ENCODE measurements around the gene KYNU.
"Not testable (repeated sequence)": the region's sequence is repeated elsewhere in the genome, so short reads cannot be mapped to it uniquely, and the experiment has no call there.

Gene KYNU

GRCh38 chr2:143015656-143016055, 138.2 kb downstream of the KYNU start:
- DNase-seq (ENCODE audit: low read depth, low spot score) = no peak

DNA sequence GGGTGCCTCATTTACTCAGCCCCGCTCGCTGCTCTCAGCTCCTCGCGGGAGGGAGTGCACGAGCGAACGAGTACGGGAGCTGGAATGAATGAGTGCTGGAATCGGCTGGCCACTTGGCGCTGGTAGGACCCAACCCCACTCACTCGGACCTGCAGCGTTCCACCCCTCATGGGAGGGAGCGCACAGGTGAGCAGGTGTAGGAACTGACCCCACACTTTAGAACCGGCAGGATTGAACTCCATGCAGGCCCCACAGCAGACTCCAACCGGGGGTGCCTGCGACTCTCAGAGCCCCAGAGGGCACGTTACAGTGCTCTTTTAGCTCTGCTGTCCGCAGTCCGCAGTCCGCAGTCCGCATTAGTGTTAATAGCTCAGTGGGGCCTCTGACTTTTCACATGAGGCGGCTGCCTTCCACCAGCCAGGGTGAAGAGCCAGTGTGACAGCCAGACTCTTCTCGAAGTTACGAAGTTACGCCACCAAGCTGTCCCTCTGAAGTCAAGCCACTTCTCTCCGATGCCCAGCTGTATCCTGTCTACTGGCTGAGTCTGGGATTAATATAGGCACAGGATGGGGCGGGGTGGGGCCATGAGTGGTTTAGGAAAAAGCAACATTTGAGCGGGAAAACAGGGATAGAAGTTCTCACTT, 149.1 kb downstream of the KYNU start:
- DNase-seq (ENCODE audit: low read depth, low spot score) = no peak

GRCh38 chr2:143029141-143029540, 151.7 kb downstream of the KYNU start:
- DNase-seq (ENCODE audit: low read depth, low spot score) = no peak

GRCh38 chr2:143030127-143030526, 152.7 kb downstream of the KYNU start:
- DNase-seq (ENCODE audit: low read depth, low spot score) = no peak

DNA sequence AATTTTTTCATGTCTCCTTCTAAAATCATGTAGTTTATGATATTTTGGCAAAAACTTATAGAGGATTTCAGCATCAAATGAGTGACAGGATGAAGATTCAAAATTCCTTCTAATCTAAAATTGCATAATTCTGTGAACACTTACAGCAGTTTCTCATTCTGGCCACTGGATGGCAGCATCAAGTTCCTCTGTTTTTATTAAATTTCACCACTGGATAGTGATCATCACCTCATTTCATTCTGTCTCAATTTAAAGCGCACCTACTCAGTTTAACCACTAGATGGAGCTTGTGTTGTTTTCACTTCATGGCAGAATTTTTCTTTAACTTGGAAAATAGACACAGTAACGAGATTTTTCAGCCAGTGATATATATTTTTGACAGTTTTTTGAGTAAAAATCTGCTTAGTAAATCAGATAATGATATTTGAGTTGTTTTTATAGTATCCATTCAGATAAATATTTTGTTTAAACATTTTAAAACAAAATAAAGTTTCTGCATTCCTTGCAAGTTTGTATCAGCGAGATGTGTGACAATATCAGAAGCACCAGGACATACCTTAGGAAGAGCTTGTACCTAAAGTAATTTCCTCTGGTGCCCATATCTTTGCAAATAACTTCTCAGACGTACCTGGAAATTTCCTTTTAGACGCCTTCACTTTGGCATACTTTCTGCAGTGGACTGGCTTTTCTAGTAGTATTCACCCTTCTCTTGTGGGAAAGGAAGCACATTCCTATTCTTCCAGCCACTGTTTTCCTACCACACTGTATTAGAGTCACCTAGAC, 157.0 kb downstream of the KYNU start:
- peak; percentile 57 for DNase-seq (ENCODE audit: low read depth, low spot score)

GRCh38 chr2:143051465-143051864, 174.0 kb downstream of the KYNU start:
- DNase-seq (ENCODE audit: low read depth, low spot score) = no peak

GRCh38 chr2:143053437-143053836, 176.0 kb downstream of the KYNU start:
- not testable (repeated sequence) for DNase-seq (ENCODE audit: low read depth, low spot score)

DNA sequence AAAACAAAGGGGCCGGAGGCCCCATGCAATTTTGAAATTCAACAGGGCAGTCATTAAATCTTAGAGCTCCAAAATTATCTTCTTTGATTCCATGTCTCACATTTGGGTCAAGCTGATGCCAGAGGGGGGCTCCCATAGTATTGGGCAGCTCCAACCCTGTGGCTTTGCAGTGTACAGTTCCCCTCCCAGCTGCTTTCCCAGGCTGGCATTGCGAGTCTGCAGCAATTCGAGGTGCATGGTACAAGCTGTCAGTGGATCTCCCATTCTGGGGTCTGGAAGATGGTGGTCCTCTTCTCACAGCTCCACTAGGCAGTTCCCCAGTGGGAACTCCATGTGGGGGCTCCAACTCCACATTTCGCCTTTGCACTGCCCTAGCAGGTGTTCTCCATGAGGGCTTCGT, 179.1 kb downstream of the KYNU start:
- DNase-seq (ENCODE audit: low read depth, low spot score) = no peak

GRCh38 chr2:143058851-143059250, 181.4 kb downstream of the KYNU start:
- no peak for DNase-seq (ENCODE audit: low read depth, low spot score)

DNA sequence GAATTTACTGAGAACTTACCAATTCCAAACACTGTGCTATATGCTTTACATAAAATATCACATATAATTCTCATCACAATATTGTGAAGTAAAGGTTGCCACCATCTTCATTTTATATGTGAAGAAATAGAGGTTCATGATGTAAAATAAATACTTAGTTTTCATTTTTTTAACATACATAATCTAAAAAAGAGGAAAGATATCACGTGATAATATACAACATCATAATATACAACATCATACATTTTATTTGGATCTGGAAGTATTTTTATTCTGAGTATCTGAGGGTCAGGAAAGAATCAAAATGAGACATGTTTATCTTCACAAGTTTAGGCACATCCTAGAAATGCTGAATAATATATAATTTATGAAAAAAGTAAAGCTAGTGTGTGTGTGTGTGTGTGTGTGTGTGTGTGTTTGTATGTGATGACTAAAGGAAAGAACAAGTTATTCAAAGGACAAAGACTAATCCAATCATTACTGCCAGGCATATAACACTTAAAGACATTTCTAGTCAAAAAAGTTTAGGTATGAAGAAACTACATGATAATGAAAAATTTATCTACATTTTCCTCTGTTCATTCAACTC, 186.2 kb downstream of the KYNU start:
- DNase-seq (ENCODE audit: low read depth, low spot score) = no peak

GRCh38 chr2:143068094-143068493, 190.6 kb downstream of the KYNU start:
- no peak for DNase-seq (ENCODE audit: low read depth, low spot score)

GRCh38 chr2:143068509-143068908, 191.0 kb downstream of the KYNU start:
- DNase-seq (ENCODE audit: low read depth, low spot score) = no peak

DNA sequence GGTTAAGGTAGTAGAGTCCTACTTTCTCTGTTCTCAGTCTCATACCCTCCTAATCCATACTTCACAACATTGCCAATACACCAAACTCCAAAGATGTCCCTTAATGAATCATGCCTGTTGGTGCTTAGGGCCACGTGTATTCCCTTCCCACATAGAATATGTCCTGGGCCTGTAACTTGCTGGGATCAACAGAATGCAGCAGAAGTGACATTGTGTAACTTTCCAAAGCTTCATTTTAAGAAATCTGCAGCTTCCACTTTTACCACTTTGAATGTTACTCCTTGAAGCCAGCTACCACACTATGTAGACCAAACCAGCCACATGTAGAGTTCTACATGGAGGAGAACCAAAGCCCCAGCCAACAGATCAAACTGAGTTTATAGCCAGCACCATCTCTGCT, 193.2 kb downstream of the KYNU start:
- no peak for DNase-seq (ENCODE audit: low read depth, low spot score)

DNA sequence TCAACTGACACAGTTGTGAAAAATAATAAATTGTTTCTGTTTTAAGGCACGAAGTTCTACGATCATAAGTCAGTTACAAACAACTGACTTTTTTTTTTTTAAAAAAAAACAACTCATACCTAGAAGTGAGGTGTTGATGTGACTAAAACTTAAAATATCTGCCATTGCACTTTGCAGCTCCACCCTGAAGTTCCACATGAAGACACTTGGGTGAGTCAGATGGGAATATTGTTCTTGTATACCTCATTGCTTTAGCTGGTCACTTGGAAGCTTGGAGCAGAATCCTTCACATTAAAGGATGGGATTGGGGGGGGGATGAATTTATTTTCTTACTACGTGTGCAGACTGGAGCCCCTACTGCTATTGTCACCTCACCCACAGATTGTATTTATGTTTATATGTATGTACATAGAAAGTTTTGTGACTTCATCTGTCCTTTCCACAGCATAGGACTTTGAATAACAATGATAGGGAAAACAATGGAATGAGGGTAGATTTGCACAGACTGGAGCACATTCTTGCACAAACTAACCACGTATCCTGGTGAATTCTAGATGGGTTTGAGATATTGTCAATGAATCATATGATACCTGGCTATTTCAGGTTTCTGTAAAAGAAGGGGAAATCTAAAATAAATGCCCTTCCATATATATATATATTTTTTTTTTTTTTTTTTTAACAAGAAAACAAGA, 193.9 kb downstream of the KYNU start:
- DNase-seq (ENCODE audit: low read depth, low spot score) = no peak

GRCh38 chr2:143074913-143075312, 197.4 kb downstream of the KYNU start:
- not testable (repeated sequence) for DNase-seq (ENCODE audit: low read depth, low spot score)

GRCh38 chr2:143075711-143076110, 198.2 kb downstream of the KYNU start:
- DNase-seq (ENCODE audit: low read depth, low spot score) = no peak

GRCh38 chr2:143078104-143078503, 200.6 kb downstream of the KYNU start:
- DNase-seq (ENCODE audit: low read depth, low spot score) = no peak

DNA sequence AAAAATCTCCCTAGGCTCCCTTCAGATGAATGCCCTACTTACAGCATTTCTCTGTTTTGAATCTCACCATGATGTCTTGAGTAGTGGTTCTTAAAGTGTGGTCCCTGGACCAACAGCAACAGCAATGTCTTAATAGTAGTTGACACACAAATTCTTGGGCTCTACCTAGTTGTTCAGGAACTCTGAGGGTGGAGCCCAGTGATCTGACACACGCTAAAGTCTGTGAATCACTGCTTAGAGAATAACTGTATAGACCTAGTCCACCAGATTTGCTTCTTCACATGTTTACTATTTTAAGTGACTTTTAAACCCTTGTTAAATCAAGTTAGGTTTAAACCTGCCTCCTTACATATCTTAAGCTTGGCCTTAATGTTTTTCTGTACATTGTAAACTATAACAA, 204.2 kb downstream of the KYNU start:
- DNase-seq (ENCODE audit: low read depth, low spot score) = no peak

GRCh38 chr2:143083636-143084035, 206.2 kb downstream of the KYNU start:
- DNase-seq (ENCODE audit: low read depth, low spot score) = no peak

DNA sequence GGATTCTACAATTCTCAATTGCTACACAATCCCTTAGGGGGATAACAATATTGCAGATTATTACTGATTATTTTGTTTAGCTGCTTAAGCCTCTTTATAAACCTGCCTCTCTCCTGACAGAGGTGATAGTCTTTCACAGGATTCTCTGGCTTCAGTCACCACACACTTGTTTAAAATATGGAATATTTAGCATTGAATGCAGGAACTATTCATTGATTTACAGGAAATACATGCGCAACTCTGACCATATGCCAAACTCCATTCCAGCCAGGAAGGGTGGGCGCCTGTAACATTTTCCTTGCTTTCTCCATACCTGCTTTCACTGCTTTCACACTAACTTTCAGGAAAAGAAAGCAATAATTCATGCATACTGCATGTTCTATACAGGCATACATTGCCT, 207.0 kb downstream of the KYNU start:
- no peak for DNase-seq (ENCODE audit: low read depth, low spot score)

DNA sequence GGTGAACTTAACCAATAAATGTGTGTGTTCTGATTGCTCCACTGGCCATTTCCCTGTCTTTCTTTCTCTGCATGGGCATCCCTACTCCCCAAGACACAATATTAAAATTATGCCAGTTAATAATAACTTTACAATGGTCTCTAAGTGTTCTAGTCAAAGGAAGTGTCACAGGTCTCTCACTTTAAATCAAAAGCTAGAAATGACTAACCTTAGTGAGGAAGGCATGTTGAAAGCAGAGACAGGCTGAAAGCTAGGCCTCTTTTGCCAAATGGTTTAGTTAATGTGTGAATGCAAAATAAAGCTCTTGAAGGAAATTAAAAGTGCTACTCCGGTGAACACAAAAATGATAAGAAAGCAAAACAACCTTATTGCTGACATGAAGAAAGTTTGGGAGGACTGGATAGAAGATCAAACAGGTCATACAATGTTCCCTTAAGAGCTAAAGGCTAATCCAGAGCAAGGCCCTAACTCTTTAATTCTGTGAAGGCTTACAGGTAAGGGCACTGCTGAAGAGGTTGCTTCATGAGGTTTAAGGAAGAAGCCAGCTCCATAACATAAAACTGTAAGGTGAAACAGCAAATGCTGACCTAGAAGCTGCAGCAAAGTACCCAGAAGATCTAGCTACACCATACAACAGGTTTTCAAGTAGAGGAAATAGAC, 207.8 kb downstream of the KYNU start:
- no peak for DNase-seq (ENCODE audit: low read depth, low spot score)

GRCh38 chr2:143087033-143087432, 209.6 kb downstream of the KYNU start:
- no peak for DNase-seq (ENCODE audit: low read depth, low spot score)

All from smooth muscle cell of the brain vasculature (primary cell).